ENCODE results near the gene TNFRSF4. TPM values are rescaled to one million over a fixed set of nuclear protein-coding genes. Genes with fewer than 3 reads are reported as not detected.

TNFRSF4 gene
- total RNA-seq, 1 donor from 2014 or later, result not detected

MicroRNAs encoded within 50 kb of the gene (microRNA counts, 767-probe panel; counts per million panel counts)
- microRNA hsa-miR-200a-3p (not detected), microRNA hsa-miR-200b-3p (not detected), microRNA hsa-miR-429 (not detected)

Small RNA genes within 50 kb of the gene (microRNA-seq; reads per million reads assigned to microRNA genes)
- gene MIR200A, result 1.6 reads per million, percentile 3 among the genes with 10 or more reads in this experiment
- gene MIR200B, result 6.6 reads per million, percentile 27 among the genes with 10 or more reads in this experiment
- gene MIR429, result 4.5 reads per million, percentile 20 among the genes with 10 or more reads in this experiment

Other genes with a start within 250 kb of the TNFRSF4 start
- gene PLEKHN1, start 247.7 kb downstream of the TNFRSF4 start, total RNA-seq, result 0.24 TPM in 1 of 2 replicates, not detected in the other
- 1.4 TPM in 1 of 2 replicates, not detected in the other for gene PERM1, start 232.1 kb downstream of the TNFRSF4 start, total RNA-seq
- gene HES4, start 214.1 kb downstream of the TNFRSF4 start, total RNA-seq, result 45.8 and 63.9 TPM in 2 replicates
- gene ISG15, start 200.7 kb downstream of the TNFRSF4 start, total RNA-seq, result 103 and 148 TPM in 2 replicates
- gene AGRN, start 194.0 kb downstream of the TNFRSF4 start, total RNA-seq, result 108 and 171 TPM in 2 replicates
- 0.05 and 0.83 TPM in 2 replicates for gene RNF223, start 139.8 kb downstream of the TNFRSF4 start, total RNA-seq
- gene C1orf159, start 98.1 kb downstream of the TNFRSF4 start, total RNA-seq, result 10.0 and 11.7 TPM in 2 replicates
- gene TTLL10, start 40.3 kb downstream of the TNFRSF4 start, total RNA-seq, result not detected in 2 replicates
- gene TNFRSF18, start 7.6 kb downstream of the TNFRSF4 start, total RNA-seq, result 0.47 TPM in 1 of 2 replicates, not detected in the other
- gene SDF4, start 17.8 kb upstream of the TNFRSF4 start, total RNA-seq, result 142 and 150 TPM in 2 replicates
- gene B3GALT6, start 18.1 kb upstream of the TNFRSF4 start, total RNA-seq, result 61.8 and 68.1 TPM in 2 replicates
- 1.2 TPM in 1 of 2 replicates, not detected in the other for gene C1QTNF12, start 32.6 kb upstream of the TNFRSF4 start, total RNA-seq
- 50.3 and 52.2 TPM in 2 replicates for gene UBE2J2, start 59.7 kb upstream of the TNFRSF4 start, total RNA-seq
- gene SCNN1D, start 66.3 kb upstream of the TNFRSF4 start, total RNA-seq, result 2.2 and 2.5 TPM in 2 replicates
- gene ACAP3, start 93.8 kb upstream of the TNFRSF4 start, total RNA-seq, result 97.3 and 106 TPM in 2 replicates
- gene PUSL1, start 94.4 kb upstream of the TNFRSF4 start, total RNA-seq, result 41.6 and 43.4 TPM in 2 replicates
- gene INTS11, start 110.5 kb upstream of the TNFRSF4 start, total RNA-seq, result 74.5 and 76.4 TPM in 2 replicates
- 26.2 and 28.9 TPM in 2 replicates for gene CPTP, start 110.6 kb upstream of the TNFRSF4 start, total RNA-seq
- gene TAS1R3, start 117.1 kb upstream of the TNFRSF4 start, total RNA-seq, result 0.10 and 0.13 TPM in 2 replicates
- 121 and 137 TPM in 2 replicates for gene DVL1, start 135.3 kb upstream of the TNFRSF4 start, total RNA-seq
- gene MXRA8, start 144.4 kb upstream of the TNFRSF4 start, total RNA-seq, result 224 and 252 TPM in 2 replicates
- gene AURKAIP1, start 161.1 kb upstream of the TNFRSF4 start, total RNA-seq, result 183 and 198 TPM in 2 replicates
- gene CCNL2, start 185.2 kb upstream of the TNFRSF4 start, total RNA-seq, result 185 and 228 TPM in 2 replicates
- gene MRPL20, start 193.1 kb upstream of the TNFRSF4 start, total RNA-seq, result 113 TPM in 2 replicates
- gene ANKRD65, start 207.1 kb upstream of the TNFRSF4 start, total RNA-seq, result not detected in 2 replicates
- gene VWA1, start 221.5 kb upstream of the TNFRSF4 start, total RNA-seq, result 0.52 and 1.0 TPM in 2 replicates
- gene ATAD3C, start 235.5 kb upstream of the TNFRSF4 start, total RNA-seq, result not detected in 2 replicates